ENCODE results near the gene RETSAT.

- TF ChIP-seq CTCF (tag by site-specific recombination; IDR thresholded peaks at IDR 0.05) (no peak), ZNF398 (tag by site-specific recombination; IDR thresholded peaks at IDR 0.05) (no peak), REST (tag by site-specific recombination; IDR thresholded peaks at IDR 0.05) (no peak), KLF10 (tag by site-specific recombination; IDR thresholded peaks at IDR 0.05) (no peak), YY1 (tag by site-specific recombination; IDR thresholded peaks at IDR 0.05) (no peak), PATZ1 (tag by site-specific recombination; IDR thresholded peaks at IDR 0.05) (no peak), ZNF747 (tag by site-specific recombination; IDR thresholded peaks at IDR 0.05) (no peak), ZNF518A (tag by site-specific recombination; conservative IDR thresholded peaks at IDR 0.05; ENCODE audit: low read depth) (no peak), ZNF114 (tag by site-specific recombination; IDR thresholded peaks at IDR 0.05) (no peak)
Observed at GRCh38 chr2:85355521-85355920, 1.2 kb upstream of the RETSAT start.

All from HEK293 (cell line).